ENCODE data around the gene EDC3.

Gene EDC3

DNA sequence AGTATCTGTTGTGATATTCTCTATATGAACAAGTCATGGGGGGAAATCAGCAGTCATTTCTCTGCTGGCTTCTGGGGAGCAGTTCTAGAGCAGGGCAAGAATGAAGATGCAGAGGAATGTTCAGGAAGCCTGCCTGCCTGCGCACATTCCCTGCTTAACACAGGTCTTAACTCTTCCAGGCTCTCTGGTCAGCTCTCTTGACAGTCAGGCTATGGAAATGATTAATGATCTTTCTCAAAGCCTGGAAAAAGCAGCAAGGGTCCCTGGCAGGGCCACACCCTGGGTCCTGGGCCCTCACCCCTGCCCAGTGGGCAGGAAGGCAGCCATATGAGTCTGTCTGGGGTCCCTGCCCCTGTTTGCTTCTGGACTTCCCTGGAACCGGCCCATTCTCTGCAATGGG, 111.6 kb downstream of the EDC3 start:
- no peak for DNase-seq (ENCODE audit: low read depth)
- TF ChIP-seq, protein P1, sequence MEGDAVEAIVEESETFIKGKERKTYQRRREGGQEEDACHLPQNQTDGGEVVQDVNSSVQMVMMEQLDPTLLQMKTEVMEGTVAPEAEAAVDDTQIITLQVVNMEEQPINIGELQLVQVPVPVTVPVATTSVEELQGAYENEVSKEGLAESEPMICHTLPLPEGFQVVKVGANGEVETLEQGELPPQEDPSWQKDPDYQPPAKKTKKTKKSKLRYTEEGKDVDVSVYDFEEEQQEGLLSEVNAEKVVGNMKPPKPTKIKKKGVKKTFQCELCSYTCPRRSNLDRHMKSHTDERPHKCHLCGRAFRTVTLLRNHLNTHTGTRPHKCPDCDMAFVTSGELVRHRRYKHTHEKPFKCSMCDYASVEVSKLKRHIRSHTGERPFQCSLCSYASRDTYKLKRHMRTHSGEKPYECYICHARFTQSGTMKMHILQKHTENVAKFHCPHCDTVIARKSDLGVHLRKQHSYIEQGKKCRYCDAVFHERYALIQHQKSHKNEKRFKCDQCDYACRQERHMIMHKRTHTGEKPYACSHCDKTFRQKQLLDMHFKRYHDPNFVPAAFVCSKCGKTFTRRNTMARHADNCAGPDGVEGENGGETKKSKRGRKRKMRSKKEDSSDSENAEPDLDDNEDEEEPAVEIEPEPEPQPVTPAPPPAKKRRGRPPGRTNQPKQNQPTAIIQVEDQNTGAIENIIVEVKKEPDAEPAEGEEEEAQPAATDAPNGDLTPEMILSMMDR (IDR thresholded peaks at IDR 0.05; ENCODE audit: insufficient read depth, low read depth, low read length, missing control alignments), result no peak
- no peak overlapping the region for H3K4me3 ChIP-seq (ENCODE audit: low read depth, low read length)
